Brain microvascular endothelial cell (primary cell): ENCODE measurements around the gene SERTAD4.

Experiments used
- DNase-seq: peaks from one replicate; pipeline ENCODE4 v3.0.0-alpha.2; 2020
- H3K27ac ChIP-seq: fragments of 250-450 bp; sonication (Bioruptor Pico); 2 replicates; pipeline ENCODE4 v1.5.1; 2020; ENCODE audit warnings: mild to moderate bottlenecking, moderate library complexity
- H3K27me3 ChIP-seq: fragments of 250-450 bp; sonication (Bioruptor Pico); replicated peaks from 2 replicates; pipeline ENCODE4 v1.5.1; 2020; ENCODE audit warnings: mild to moderate bottlenecking
- H3K36me3 ChIP-seq: fragments of 250-450 bp; sonication (Bioruptor Pico); replicated peaks from 2 replicates; pipeline ENCODE4 v1.5.1; 2020; ENCODE audit warnings: mild to moderate bottlenecking
- H3K4me3 ChIP-seq: 2 replicates; pipeline ENCODE4 v1.5.1; 2011; ENCODE audit warnings: low read depth, mild to moderate bottlenecking, control low read depth, low read length, moderate library complexity
- CTCF ChIP-seq: IDR thresholded peaks from 2 replicates; pipeline ENCODE4 v1.5.1; 2011; ENCODE audit warnings: low read depth, mild to moderate bottlenecking, moderate library complexity, low read length, control low read depth, inconsistent platforms; ENCODE audit errors: missing control alignments
- in situ Hi-C: cut with HindIII; loops from 2 replicates; pipeline ENCODE4 v1.10.0; 2017; ENCODE audit warnings: low sequenced_read_pairs, low pct_ligation_motif_present

Gene SERTAD4

GRCh38 chr1:210198840-210199239, 33.8 kb upstream of the SERTAD4 start:
- H3K27ac ChIP-seq, result no peak overlapping the region
- no peak for TF ChIP-seq CTCF
- no peak overlapping the region for H3K4me3 ChIP-seq
- in situ Hi-C loops, result no loop called here
- H3K27me3 ChIP-seq, result no peaks in the 10 kb centered on the region
- H3K36me3 ChIP-seq, result no peaks in the 10 kb centered on the region
- DNase-seq, result no peak

- in situ Hi-C loops, result no loop called here
- H3K4me3 ChIP-seq, result no peak overlapping the region
- no peaks in the 10 kb centered on the region for H3K27me3 ChIP-seq
- no peaks in the 10 kb centered on the region for H3K36me3 ChIP-seq
- DNase-seq, result no peak
- no peak for TF ChIP-seq CTCF
- H3K27ac ChIP-seq, result no peak overlapping the region
Measured at GRCh38 chr1:210200124-210200736, 32.4 kb upstream of the SERTAD4 start.

GRCh38 chr1:210201681-210202080, 30.9 kb upstream of the SERTAD4 start:
- Histone ChIP-seq H3K27ac (no peak overlapping the region), H3K27me3 (no peaks in the 10 kb centered on the region), H3K4me3 (no peak overlapping the region), H3K36me3 (no peaks in the 10 kb centered on the region)
- no peak for DNase-seq
- in situ Hi-C loops, result no loop called here
- TF ChIP-seq CTCF, result no peak

- Histone ChIP-seq H3K27me3 (no peaks in the 10 kb centered on the region), H3K4me3 (no peak overlapping the region), H3K36me3 (no peaks in the 10 kb centered on the region), H3K27ac (no peak overlapping the region)
- DNase-seq, result no peak
- in situ Hi-C loops, result no loop called here
- no peak for TF ChIP-seq CTCF
Measured at GRCh38 chr1:210207597-210208450, 24.8 kb upstream of the SERTAD4 start.

GRCh38 chr1:210213335-210213734, 19.3 kb upstream of the SERTAD4 start:
- DNase-seq, result no peak
- TF ChIP-seq CTCF, result no peak
- H3K27me3 ChIP-seq, result no peaks in the 10 kb centered on the region
- no peaks in the 10 kb centered on the region for H3K36me3 ChIP-seq
- in situ Hi-C loops, result no loop called here
- H3K27ac ChIP-seq, result no peak overlapping the region
- H3K4me3 ChIP-seq, result no peak overlapping the region
